ENCODE measurements around the gene CLTA. TPM values are rescaled to one million over a fixed set of nuclear protein-coding genes. Genes with fewer than 3 reads are reported as not detected.

The CLTA gene
- total RNA-seq, 2 experiments from 2014 or later: 139 to 144 TPM

- ChIA-PET CTCF (interaction anchor here (1.4 to 3.8 kb wide), 6 partner anchors 12 to 112 kb away, joined by 3 to 41 read pairs (median 6); partner anchors contain the start of genes CLTA, GLIPR2 and RECK), POLR2A (interaction anchor here (0.7 to 1.1 kb wide), 4 partner anchors 8 to 111 kb away, joined by 3 to 6 read pairs (median 4); partner anchors contain the start of gene RECK)
- Mint-ChIP-seq H3K27me3 (no peaks in the 10 kb centered on the region), H3K4me3 (no peak overlapping the region), H3K9me3 (peaks cover 13% of the 10 kb centered on the region), H3K4me1 (ENCODE audit: low read depth) (peaks cover 84% of the 10 kb centered on the region), H3K36me3 (peaks cover 21% of the 10 kb centered on the region), H3K27ac (peak overlapping the region; percentile 30)
- DNase-seq: peak; percentile 88
- intact Hi-C loops (cut with micrococcal nuclease): no loop called here
These were observed 42.2 kb upstream of the CLTA start for GRCh38 chr9:36148311-36149051.

DNA sequence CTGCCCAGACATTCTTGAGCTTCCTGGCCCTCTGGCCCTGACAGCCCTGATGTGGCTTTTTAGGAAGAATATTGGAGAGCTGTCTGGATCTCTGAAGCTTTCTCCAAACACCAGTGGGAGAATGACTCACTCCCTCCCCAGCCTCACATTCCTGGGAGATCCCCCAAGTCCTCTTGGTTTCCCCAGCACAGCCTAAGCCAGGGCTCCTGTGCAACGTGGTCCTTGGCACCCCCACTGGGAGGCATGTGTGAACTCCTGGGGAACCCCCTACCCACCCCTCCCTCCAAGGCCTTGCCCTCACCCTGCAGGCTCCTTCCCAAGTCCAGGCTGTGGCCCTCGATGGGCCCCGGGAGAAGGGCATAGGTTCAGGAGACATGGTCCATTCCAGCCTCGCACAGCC, 41.5 kb upstream of the CLTA start:
- ChIA-PET POLR2A (interaction anchor here (1.0 to 1.1 kb wide), 2 partner anchors 9 to 17 kb away, joined by 5 to 6 read pairs; no protein-coding TSS in a partner anchor), CTCF (interaction anchor here (1.1 to 3.8 kb wide), 7 partner anchors 8 to 113 kb away, joined by 3 to 41 read pairs (median 5); partner anchors contain the start of genes CLTA, GLIPR2 and RECK)
- Mint-ChIP-seq H3K27ac (no peak overlapping the region), H3K4me3 (no peak overlapping the region), H3K36me3 (peaks cover 21% of the 10 kb centered on the region), H3K4me1 (ENCODE audit: low read depth) (peaks cover 81% of the 10 kb centered on the region), H3K27me3 (no peaks in the 10 kb centered on the region), H3K9me3 (peaks cover 13% of the 10 kb centered on the region)
- intact Hi-C loops (cut with micrococcal nuclease): no loop called here
- no peak for DNase-seq

- H3K27me3 Mint-ChIP-seq: no peaks in the 10 kb centered on the region
- POLR2A ChIA-PET: interaction anchor here (0.9 to 1.1 kb wide), 5 partner anchors 10 to 114 kb away, joined by 3 to 5 read pairs (median 4); partner anchors contain the start of genes CLTA and RECK
- peaks cover 7% of the 10 kb centered on the region for H3K9me3 Mint-ChIP-seq
- CTCF ChIA-PET: interaction anchor here (2.2 to 3.8 kb wide), 2 partner anchors 14 to 49 kb away, joined by 8 to 41 read pairs; no protein-coding TSS in a partner anchor
- H3K4me3 Mint-ChIP-seq: peak overlapping the region; percentile 75
- intact Hi-C loops (cut with micrococcal nuclease): loop anchor here (1.0 to 5.0 kb wide), 3 partner anchors 40 to 143 kb away; partner anchors contain the start of gene CLTA
- H3K27ac Mint-ChIP-seq: peak overlapping the region; percentile 96
- no peak for DNase-seq
- H3K36me3 Mint-ChIP-seq: peaks cover 15% of the 10 kb centered on the region
- peaks cover 71% of the 10 kb centered on the region for H3K4me1 Mint-ChIP-seq (ENCODE audit: low read depth)
These were observed 40.0 kb upstream of the CLTA start for GRCh38 chr9:36150574-36151315.

- Mint-ChIP-seq H3K27ac (peak overlapping the region; percentile 96), H3K27me3 (no peaks in the 10 kb centered on the region), H3K4me3 (peak overlapping the region; percentile 75), H3K9me3 (peaks cover 2% of the 10 kb centered on the region), H3K4me1 (ENCODE audit: low read depth) (peaks cover 65% of the 10 kb centered on the region), H3K36me3 (peaks cover 10% of the 10 kb centered on the region)
- CTCF ChIA-PET: interaction anchor here (1.7 to 3.8 kb wide), 3 partner anchors 13 to 50 kb away, joined by 5 to 41 read pairs (median 8); no protein-coding TSS in a partner anchor
- DNase-seq: peak; percentile 95
- intact Hi-C loops (cut with micrococcal nuclease): loop anchor here (1.0 to 5.0 kb wide), 6 partner anchors 7 to 144 kb away; partner anchors contain the start of genes CLTA and GLIPR2
- POLR2A ChIA-PET: interaction anchor here (0.7 to 1.1 kb wide), 9 partner anchors 9 to 115 kb away, joined by 3 to 5 read pairs (median 4); partner anchors contain the start of genes CLTA and RECK
These were observed 39.2 kb upstream of the CLTA start for GRCh38 chr9:36151316-36152210.

- no peak for DNase-seq
- Mint-ChIP-seq H3K27ac (peak overlapping the region; percentile 96), H3K36me3 (peaks cover 10% of the 10 kb centered on the region), H3K27me3 (no peaks in the 10 kb centered on the region), H3K9me3 (peaks cover 4% of the 10 kb centered on the region), H3K4me3 (no peak overlapping the region), H3K4me1 (ENCODE audit: low read depth) (peaks cover 54% of the 10 kb centered on the region)
- ChIA-PET CTCF (interaction anchor here (0.9 to 2.2 kb wide), 3 partner anchors 13 to 51 kb away, joined by 4 to 8 read pairs (median 5); no protein-coding TSS in a partner anchor), POLR2A (interaction anchor here (0.7 to 1.0 kb wide), 3 partner anchors 10 to 82 kb away, joined by 3 to 5 read pairs (median 4); partner anchors contain the start of gene CLTA)
- intact Hi-C loops (cut with micrococcal nuclease): loop anchor here (1.0 to 5.0 kb wide), 4 partner anchors 9 to 146 kb away; partner anchors contain the start of gene GLIPR2
These were observed 37.8 kb upstream of the CLTA start for GRCh38 chr9:36152741-36153438.

GRCh38 chr9:36153746-36154145, 37.0 kb upstream of the CLTA start:
- POLR2A ChIA-PET: no interaction called here
- DNase-seq: no peak
- Mint-ChIP-seq H3K27me3 (no peaks in the 10 kb centered on the region), H3K27ac (no peak overlapping the region), H3K4me3 (no peak overlapping the region), H3K9me3 (peaks cover 4% of the 10 kb centered on the region), H3K36me3 (peaks cover 12% of the 10 kb centered on the region), H3K4me1 (ENCODE audit: low read depth) (peaks cover 49% of the 10 kb centered on the region)
- intact Hi-C loops (cut with micrococcal nuclease): loop anchor here (2.0 to 5.0 kb wide), 2 partner anchors 13 to 146 kb away; no protein-coding TSS in a partner anchor
- CTCF ChIA-PET: interaction anchor here (0.7 kb wide), 1 partner anchor 17 kb away, joined by 3 read pairs; no protein-coding TSS in a partner anchor

GRCh38 chr9:36154331-36154952, 36.3 kb upstream of the CLTA start:
- Mint-ChIP-seq H3K27me3 (no peaks in the 10 kb centered on the region), H3K36me3 (peaks cover 12% of the 10 kb centered on the region), H3K27ac (no peak overlapping the region), H3K4me1 (ENCODE audit: low read depth) (peaks cover 44% of the 10 kb centered on the region), H3K9me3 (peaks cover 4% of the 10 kb centered on the region), H3K4me3 (no peak overlapping the region)
- DNase-seq: no peak
- ChIA-PET POLR2A (no interaction called here), CTCF (interaction anchor here (0.7 to 1.8 kb wide), 4 partner anchors 13 to 51 kb away, joined by 3 to 9 read pairs (median 4); partner anchors contain the start of gene CLTA)
- intact Hi-C loops (cut with micrococcal nuclease): loop anchor here (5.0 kb wide), 1 partner anchor 147 kb away; no protein-coding TSS in a partner anchor

- Mint-ChIP-seq H3K4me3 (no peak overlapping the region), H3K4me1 (ENCODE audit: low read depth) (peaks cover 32% of the 10 kb centered on the region), H3K27ac (no peak overlapping the region), H3K36me3 (peaks cover 9% of the 10 kb centered on the region), H3K9me3 (peaks cover 4% of the 10 kb centered on the region), H3K27me3 (no peaks in the 10 kb centered on the region)
- ChIA-PET CTCF (interaction anchor here (0.8 kb wide), 1 partner anchor 33 kb away, joined by 4 read pairs; no protein-coding TSS in a partner anchor), POLR2A (no interaction called here)
- DNase-seq: no peak
- intact Hi-C loops (cut with micrococcal nuclease): no loop called here
These were observed 34.6 kb upstream of the CLTA start for GRCh38 chr9:36156116-36156515.

GRCh38 chr9:36158122-36158521, 32.6 kb upstream of the CLTA start:
- intact Hi-C loops (cut with micrococcal nuclease): no loop called here
- H3K27ac Mint-ChIP-seq: no peak overlapping the region
- peaks cover 9% of the 10 kb centered on the region for H3K36me3 Mint-ChIP-seq
- H3K4me1 Mint-ChIP-seq (ENCODE audit: low read depth): peaks cover 17% of the 10 kb centered on the region
- no peaks in the 10 kb centered on the region for H3K27me3 Mint-ChIP-seq
- no peak overlapping the region for H3K4me3 Mint-ChIP-seq
- CTCF ChIA-PET: interaction anchor here (2.1 kb wide), 1 partner anchor 8 kb away, joined by 6 read pairs; no protein-coding TSS in a partner anchor
- DNase-seq: no peak
- POLR2A ChIA-PET: no interaction called here
- peaks cover 4% of the 10 kb centered on the region for H3K9me3 Mint-ChIP-seq

- ChIA-PET POLR2A (no interaction called here), CTCF (interaction anchor here (0.7 to 11.4 kb wide), 3 partner anchors 7 to 55 kb away, joined by 3 to 341 read pairs (median 6); partner anchors contain the start of gene CCIN)
- intact Hi-C loops (cut with micrococcal nuclease): no loop called here
- H3K27ac Mint-ChIP-seq: no peak overlapping the region
- no peak overlapping the region for H3K4me3 Mint-ChIP-seq
- DNase-seq: no peak
- peaks cover 9% of the 10 kb centered on the region for H3K36me3 Mint-ChIP-seq
- H3K4me1 Mint-ChIP-seq (ENCODE audit: low read depth): peaks cover 12% of the 10 kb centered on the region
- H3K9me3 Mint-ChIP-seq: peaks cover 4% of the 10 kb centered on the region
- no peaks in the 10 kb centered on the region for H3K27me3 Mint-ChIP-seq
These were observed 31.8 kb upstream of the CLTA start for GRCh38 chr9:36158917-36159316.

All from activated CD4-positive, alpha-beta memory T cell treated with anti-CD3 and anti-CD28 coated beads for 36 hours (primary cell).